A673 (cell line): Measurements from ENCODE around the gene DDIAS. TPM values are rescaled to one million over a fixed set of nuclear protein-coding genes. Genes with fewer than 3 reads are reported as not detected.

ENCODE experiments used
- BruUV-seq: library from RNA; stranded (reverse); fragments of 400-500 nt; replicated peaks from 2 replicates; lab custom pipeline; 2021; lab: Mats Ljungman, UMichigan
- CTCF ChIA-PET: fragments of 300-600 bp; sonication (Branson Sonifier 250); formaldehyde crosslinking; loops from one replicate; lab custom pipeline; 2022; ENCODE audit warnings: antibody characterized with exemption; lab: Charles Lee
- POLR2A ChIA-PET: fragments of 300-600 bp; sonication (Branson Sonifier 250); formaldehyde crosslinking; loops from one replicate; lab custom pipeline; 2022; ENCODE audit warnings: antibody characterized with exemption; ENCODE audit not compliant: low non-redundant PET; lab: Charles Lee
- DNase-seq: peaks from one replicate; pipeline ENCODE4 v3.0.0-alpha.2; 2015; ENCODE audit warnings: low spot score
- H3K27ac ChIP-seq: fragments of 200-600 bp; sonication (generic); 2 replicates; pipeline ENCODE4 v1.5.1; 2016; ENCODE audit warnings: mixed run types, low read depth, mild to moderate bottlenecking, mixed read lengths, antibody characterized with exemption, low read length; ENCODE audit not compliant: poor library complexity, severe bottlenecking
- H3K27me3 ChIP-seq: fragments of 200-600 bp; sonication (generic); replicated peaks from 2 replicates; pipeline ENCODE4 v1.6.1; 2017; ENCODE audit warnings: mixed run types, low read depth, mild to moderate bottlenecking, mixed read lengths, antibody characterized with exemption, low read length; ENCODE audit not compliant: insufficient read depth, poor library complexity
- H3K36me3 ChIP-seq: fragments of 200-600 bp; sonication (generic); 2 replicates; pipeline ENCODE4 v1.6.1; 2016; ENCODE audit warnings: mixed run types, mild to moderate bottlenecking, mixed read lengths, antibody characterized with exemption, low read length; ENCODE audit not compliant: insufficient read depth, poor library complexity, severe bottlenecking
- H3K4me1 ChIP-seq: fragments of 200-600 bp; sonication (generic); 2 replicates; pipeline ENCODE4 v1.6.1; 2017; ENCODE audit warnings: mixed run types, mild to moderate bottlenecking, mixed read lengths, antibody characterized with exemption, low read length; ENCODE audit not compliant: insufficient read depth, poor library complexity, severe bottlenecking
- H3K4me3 ChIP-seq: fragments of 200-600 bp; sonication (generic); 2 replicates; pipeline ENCODE4 v1.5.1; 2016; ENCODE audit warnings: low read depth, mixed run types, mild to moderate bottlenecking, mixed read lengths, low read length; ENCODE audit not compliant: poor library complexity, severe bottlenecking
- H3K9me3 ChIP-seq: fragments of 200-600 bp; sonication (generic); 2 replicates; pipeline ENCODE4 v1.6.1; 2016; ENCODE audit warnings: mixed run types, low read depth, mild to moderate bottlenecking, mixed read lengths, antibody characterized with exemption, low read length; ENCODE audit not compliant: poor library complexity, severe bottlenecking
- EZH2 ChIP-seq: fragments of 200-600 bp; sonication (generic); IDR thresholded peaks from 2 replicates; pipeline ENCODE4 v1.6.1; 2017; ENCODE audit warnings: borderline replicate concordance, low read depth, mild to moderate bottlenecking, mixed read lengths, antibody characterized with exemption, low read length; ENCODE audit not compliant: poor library complexity, severe bottlenecking
- intact Hi-C: fragments of 100-400 bp; cut with micrococcal nuclease; formaldehyde crosslinking; loops from one replicate; pipeline ENCODE4 v1.10.0; 2022; ENCODE audit not compliant: unreplicated experiment
- total RNA-seq: library from RNA; stranded (reverse); gene quantifications from 2 replicates; pipeline ENCODE4 v1.2.3, GENCODE V29; 2021
- TF ChIP-seq, protein P1 (sequence below): fragments of 300-800, 200-600 bp; sonication (generic); conservative IDR thresholded peaks from 2 replicates; pipeline ENCODE4 v1.5.1; 2017; ENCODE audit warnings: low read depth, mild to moderate bottlenecking, antibody characterized with exemption, low read length, moderate library complexity, mixed read lengths

The DDIAS gene
- total RNA-seq, 1 experiment from 2014 or later, result 41.5 TPM

DNA sequence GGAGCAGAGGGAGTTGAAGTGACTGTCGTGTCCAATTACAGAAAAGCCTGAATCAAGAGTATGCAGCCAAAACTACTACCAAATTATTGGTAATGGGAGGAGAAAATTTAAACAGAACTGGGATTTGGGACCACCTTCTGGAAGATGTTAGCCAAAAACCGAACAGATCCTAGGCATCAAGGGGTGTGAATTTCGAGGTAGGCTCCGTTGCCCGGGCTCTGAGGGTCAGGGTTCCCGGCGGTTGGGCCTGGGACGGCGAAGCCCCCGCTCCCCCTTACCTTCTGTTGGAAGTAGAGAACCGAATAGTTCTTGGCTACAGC, 1.6 kb upstream of the DDIAS start:
- intact Hi-C loops, result loop anchor here (1.0 to 10.0 kb wide), 3 partner anchors 33 to 825 kb away; partner anchors contain the start of gene PCF11
- DNase-seq, result no peak
- ChIA-PET CTCF (interaction anchor here (0.6 to 1.0 kb wide), 3 partner anchors 11 to 350 kb away, joined by 3 to 8 read pairs (median 8); no protein-coding TSS in a partner anchor), POLR2A (no interaction called here)
- peaks cover 22% of the 10 kb centered on the region for H3K4me1 ChIP-seq
- H3K36me3 ChIP-seq, result no peaks in the 10 kb centered on the region
- H3K9me3 ChIP-seq, result no peaks in the 10 kb centered on the region
- no TSS peak for BruUV-seq
- TF ChIP-seq, protein P1, sequence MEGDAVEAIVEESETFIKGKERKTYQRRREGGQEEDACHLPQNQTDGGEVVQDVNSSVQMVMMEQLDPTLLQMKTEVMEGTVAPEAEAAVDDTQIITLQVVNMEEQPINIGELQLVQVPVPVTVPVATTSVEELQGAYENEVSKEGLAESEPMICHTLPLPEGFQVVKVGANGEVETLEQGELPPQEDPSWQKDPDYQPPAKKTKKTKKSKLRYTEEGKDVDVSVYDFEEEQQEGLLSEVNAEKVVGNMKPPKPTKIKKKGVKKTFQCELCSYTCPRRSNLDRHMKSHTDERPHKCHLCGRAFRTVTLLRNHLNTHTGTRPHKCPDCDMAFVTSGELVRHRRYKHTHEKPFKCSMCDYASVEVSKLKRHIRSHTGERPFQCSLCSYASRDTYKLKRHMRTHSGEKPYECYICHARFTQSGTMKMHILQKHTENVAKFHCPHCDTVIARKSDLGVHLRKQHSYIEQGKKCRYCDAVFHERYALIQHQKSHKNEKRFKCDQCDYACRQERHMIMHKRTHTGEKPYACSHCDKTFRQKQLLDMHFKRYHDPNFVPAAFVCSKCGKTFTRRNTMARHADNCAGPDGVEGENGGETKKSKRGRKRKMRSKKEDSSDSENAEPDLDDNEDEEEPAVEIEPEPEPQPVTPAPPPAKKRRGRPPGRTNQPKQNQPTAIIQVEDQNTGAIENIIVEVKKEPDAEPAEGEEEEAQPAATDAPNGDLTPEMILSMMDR, result no peak
- no peak for TF ChIP-seq EZH2
- peak overlapping the region; percentile 65 for H3K4me3 ChIP-seq
- H3K27ac ChIP-seq, result peak overlapping the region; percentile 56
- H3K27me3 ChIP-seq, result no peaks in the 10 kb centered on the region

DNA sequence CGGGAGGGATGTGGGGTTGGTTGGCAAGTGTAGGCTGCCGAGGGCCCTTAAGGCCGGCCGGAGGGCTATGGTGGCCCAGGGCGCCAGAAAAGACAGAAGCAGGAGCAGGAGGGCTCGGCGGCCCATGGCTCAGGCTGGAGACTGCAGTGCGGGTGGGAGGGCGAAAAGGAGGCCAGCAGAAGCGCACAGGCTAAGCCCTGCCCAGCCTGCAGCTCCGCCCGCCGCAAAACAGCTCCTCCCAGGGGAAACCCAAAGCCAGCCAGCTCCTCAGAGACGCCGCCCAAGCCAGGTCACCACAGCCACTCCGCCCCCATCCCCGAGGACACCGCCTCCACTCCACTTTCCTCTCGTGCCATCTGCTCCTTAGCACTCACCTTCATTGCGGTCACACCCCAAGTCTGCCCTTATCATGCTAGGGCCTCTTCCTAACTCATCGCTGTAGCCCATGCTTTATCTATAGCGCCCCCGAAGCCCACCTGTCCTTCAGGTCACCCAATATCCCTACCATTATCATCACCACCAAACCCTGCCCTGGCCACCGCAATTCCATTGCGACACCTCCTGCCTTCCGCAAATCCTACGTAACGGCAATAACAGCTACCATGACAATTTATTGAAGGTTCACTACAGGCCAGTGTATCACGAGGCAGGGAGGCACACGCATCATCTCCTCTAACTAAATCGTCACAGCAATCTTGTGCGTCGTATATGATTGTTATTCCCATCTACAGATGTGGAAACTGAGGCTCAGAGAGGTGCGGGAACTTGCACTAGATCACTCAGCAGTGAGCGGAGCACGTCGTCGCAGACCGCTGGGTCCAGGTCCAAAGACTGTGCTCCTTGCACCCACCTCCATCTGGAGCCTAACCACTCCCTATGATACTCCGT, 1.0 kb upstream of the DDIAS start, which contains the start of gene PRCP:
Gene PRCP (minus strand): TSS at position 154 of the 888 bp plus-strand sequence. CDS start 28 bp downstream, at position 126.
- peak within 1 kb of the TSS; percentile 64 for H3K27ac ChIP-seq
- POLR2A ChIA-PET, result no interaction called here
- no peaks in the 10 kb centered on the region for H3K9me3 ChIP-seq
- DNase-seq, result peak; percentile 89
- CTCF ChIA-PET, result interaction anchor here (0.6 to 1.2 kb wide), 6 partner anchors 10 to 205 kb away, joined by 3 to 9 read pairs (median 4); no protein-coding TSS in a partner anchor
- intact Hi-C loops, result loop anchor here (1.0 to 10.0 kb wide), 3 partner anchors 33 to 824 kb away; partner anchors contain the start of gene PCF11
- peak within 1 kb of the TSS; percentile 65 for H3K4me3 ChIP-seq
- H3K27me3 ChIP-seq, result no peaks in the 10 kb centered on the region
- BruUV-seq, result no TSS peak
- peaks cover 22% of the 10 kb centered on the region for H3K4me1 ChIP-seq
- TF ChIP-seq, protein P1, result 0 out of 2 replicates have a peak, but pooled peaks have one; percentile 18
- TF ChIP-seq EZH2, result no peak
- H3K36me3 ChIP-seq, result no peaks in the 10 kb centered on the region

DNA sequence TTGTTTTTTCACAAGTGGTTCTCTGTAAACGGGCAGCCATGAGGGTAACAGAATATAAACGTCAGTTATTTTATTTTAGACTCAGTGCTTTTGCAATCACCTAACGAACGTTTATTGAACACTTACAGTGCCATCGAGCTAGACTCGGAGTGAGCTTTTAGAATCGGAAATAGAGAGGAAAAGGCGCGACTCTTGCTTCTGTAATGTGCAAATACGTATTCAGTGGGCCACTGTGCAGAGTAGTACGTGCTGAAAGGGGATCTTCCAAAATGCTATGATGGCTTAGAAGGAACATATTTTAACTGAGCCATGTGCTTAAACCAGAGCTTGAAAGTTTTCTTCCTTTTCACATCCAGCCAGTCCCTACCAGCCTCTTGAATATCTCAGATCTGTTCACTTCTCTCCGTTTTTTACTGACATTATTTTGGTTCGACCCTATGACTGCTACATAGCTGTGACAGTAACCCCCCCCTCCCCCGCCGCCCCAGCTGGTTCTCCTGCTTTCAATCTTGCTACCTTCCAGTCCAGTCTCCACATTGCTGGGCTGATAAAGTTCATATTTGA, 468 bp downstream of the DDIAS start:
- Histone ChIP-seq H3K27ac (peak overlapping the region; percentile 64), H3K4me3 (peak overlapping the region; percentile 65), H3K4me1 (peaks cover 30% of the 10 kb centered on the region), H3K36me3 (no peaks in the 10 kb centered on the region), H3K27me3 (no peaks in the 10 kb centered on the region), H3K9me3 (no peaks in the 10 kb centered on the region)
- DNase-seq, result no peak
- TSS peak; percentile 61 for BruUV-seq
- ChIA-PET CTCF (interaction anchor here (1.1 to 1.2 kb wide), 3 partner anchors 25 to 206 kb away, joined by 3 to 9 read pairs (median 3); no protein-coding TSS in a partner anchor), POLR2A (interaction anchor here (0.6 kb wide), 1 partner anchor 262 kb away, joined by 4 read pairs; no protein-coding TSS in a partner anchor)
- no peak for TF ChIP-seq EZH2
- TF ChIP-seq, protein P1, result no peak
- intact Hi-C loops, result loop anchor here (2.0 to 10.0 kb wide), 2 partner anchors 255 to 823 kb away; partner anchors contain the start of gene PCF11
